ENCODE results near the gene PRPF40A. TPM values are rescaled to one million over a fixed set of nuclear protein-coding genes. Genes with fewer than 3 reads are reported as not detected.
"Not testable (repeated sequence)": the region's sequence is repeated elsewhere in the genome, so short reads cannot be mapped to it uniquely, and the experiment has no call there.

PRPF40A gene
- total RNA-seq, 1 donor from 2014 or later = 83.0 TPM

GRCh38 chr2:152723918-152724317 lies 6.7 kb upstream of the PRPF40A start:
- no peak for TF ChIP-seq CTCF (IDR thresholded peaks at IDR 0.05)
- Mint-ChIP-seq H3K27me3 (ENCODE audit: unreplicated experiment) (no peaks in the 10 kb centered on the region), H3K9me3 (ENCODE audit: unreplicated experiment) (no peaks in the 10 kb centered on the region), H3K27ac (ENCODE audit: unreplicated experiment) (no peak overlapping the region), H3K4me1 (ENCODE audit: unreplicated experiment) (peaks cover 37% of the 10 kb centered on the region), H3K36me3 (ENCODE audit: unreplicated experiment) (peaks cover 9% of the 10 kb centered on the region), H3K4me3 (ENCODE audit: unreplicated experiment) (no peak overlapping the region)
- no peak for DNase-seq (ENCODE audit: extremely low spot score, unreplicated experiment)

GRCh38 chr2:152722639-152723038 lies 5.4 kb upstream of the PRPF40A start:
- not testable (repeated sequence) for H3K4me3 Mint-ChIP-seq (ENCODE audit: unreplicated experiment); H3K27me3 Mint-ChIP-seq (ENCODE audit: unreplicated experiment); H3K9me3 Mint-ChIP-seq (ENCODE audit: unreplicated experiment); H3K27ac Mint-ChIP-seq (ENCODE audit: unreplicated experiment); H3K36me3 Mint-ChIP-seq (ENCODE audit: unreplicated experiment); DNase-seq (ENCODE audit: extremely low spot score, unreplicated experiment)
- peaks cover 37% of the 10 kb centered on the region for H3K4me1 Mint-ChIP-seq (ENCODE audit: unreplicated experiment)

- H3K27ac Mint-ChIP-seq (ENCODE audit: unreplicated experiment) = no peak overlapping the region
- no peak for DNase-seq (ENCODE audit: extremely low spot score, unreplicated experiment)
- peaks cover 52% of the 10 kb centered on the region for H3K4me1 Mint-ChIP-seq (ENCODE audit: unreplicated experiment)
- H3K27me3 Mint-ChIP-seq (ENCODE audit: unreplicated experiment) = no peaks in the 10 kb centered on the region
- no peak for TF ChIP-seq CTCF (IDR thresholded peaks at IDR 0.05)
- H3K4me3 Mint-ChIP-seq (ENCODE audit: unreplicated experiment) = no peak overlapping the region
- peaks cover 12% of the 10 kb centered on the region for H3K36me3 Mint-ChIP-seq (ENCODE audit: unreplicated experiment)
- no peaks in the 10 kb centered on the region for H3K9me3 Mint-ChIP-seq (ENCODE audit: unreplicated experiment)
Observed at GRCh38 chr2:152720794-152721193, 3.5 kb upstream of the PRPF40A start.

- DNase-seq (ENCODE audit: extremely low spot score, unreplicated experiment) = no peak
- Mint-ChIP-seq H3K9me3 (ENCODE audit: unreplicated experiment) (no peaks in the 10 kb centered on the region), H3K4me1 (ENCODE audit: unreplicated experiment) (peaks cover 55% of the 10 kb centered on the region), H3K4me3 (ENCODE audit: unreplicated experiment) (peak overlapping the region; percentile 100), H3K27ac (ENCODE audit: unreplicated experiment) (peak overlapping the region; percentile 100), H3K27me3 (ENCODE audit: unreplicated experiment) (no peaks in the 10 kb centered on the region), H3K36me3 (ENCODE audit: unreplicated experiment) (peaks cover 15% of the 10 kb centered on the region)
- TF ChIP-seq CTCF (IDR thresholded peaks at IDR 0.05) = no peak
Observed at GRCh38 chr2:152718909-152719645, 1.8 kb upstream of the PRPF40A start.

- peaks cover 18% of the 10 kb centered on the region for H3K36me3 Mint-ChIP-seq (ENCODE audit: unreplicated experiment)
- no peaks in the 10 kb centered on the region for H3K27me3 Mint-ChIP-seq (ENCODE audit: unreplicated experiment)
- TF ChIP-seq CTCF (IDR thresholded peaks at IDR 0.05) = no peak
- peak within 1 kb of the TSS; percentile 100 for H3K4me3 Mint-ChIP-seq (ENCODE audit: unreplicated experiment)
- peaks cover 55% of the 10 kb centered on the region for H3K4me1 Mint-ChIP-seq (ENCODE audit: unreplicated experiment)
- peak; percentile 97 for DNase-seq (ENCODE audit: extremely low spot score, unreplicated experiment)
- no peaks in the 10 kb centered on the region for H3K9me3 Mint-ChIP-seq (ENCODE audit: unreplicated experiment)
- peak within 1 kb of the TSS; percentile 100 for H3K27ac Mint-ChIP-seq (ENCODE audit: unreplicated experiment)
Observed at GRCh38 chr2:152718076-152718908, 1.0 kb upstream of the PRPF40A start, which contains the start of gene ARL6IP6. TSS of gene ARL6IP6 (plus strand) at chr2:152718620. CDS start at chr2:152718625, 5 bp downstream.
